Muscle layer of duodenum (tissue), 2 donors: ENCODE measurements around the gene CST6.
"Not testable (repeated sequence)": the region's sequence is repeated elsewhere in the genome, so short reads cannot be mapped to it uniquely, and the experiment has no call there.

Experiments used
- H3K27ac ChIP-seq: one replicate; pipeline ENCODE4 v1.7.0; 2013; ENCODE audit warnings: mild to moderate bottlenecking, low read length
- H3K27me3 ChIP-seq: one replicate; pipeline ENCODE4 v1.7.0; 2013; ENCODE audit warnings: low read depth, mild to moderate bottlenecking, control low read depth, low read length
- H3K36me3 ChIP-seq, 2 donors: one replicate each; pipeline ENCODE4 v1.7.0; 2013; ENCODE audit warnings: low read length in 2 of 2, control low read depth in 1 of 2, mild to moderate bottlenecking in 1 of 2; ENCODE audit not compliant: insufficient read depth in 2 of 2, control insufficient read depth in 1 of 2
- H3K4me1 ChIP-seq, 2 donors: one replicate each; pipeline ENCODE4 v1.7.0; 2013; ENCODE audit warnings: low read length in 2 of 2, mild to moderate bottlenecking in 2 of 2, control low read depth in 1 of 2, moderate library complexity in 1 of 2; ENCODE audit not compliant: insufficient read depth in 2 of 2, control insufficient read depth in 1 of 2
- H3K4me3 ChIP-seq, 2 donors: one replicate each; pipeline ENCODE4 v1.7.0; 2013; ENCODE audit warnings: low read length in 2 of 2, low read depth in 1 of 2, mild to moderate bottlenecking in 1 of 2
- H3K9me3 ChIP-seq, 2 donors: one replicate each; pipeline ENCODE4 v1.7.0; 2013; ENCODE audit warnings: low read length in 2 of 2, control low read depth in 1 of 2, mild to moderate bottlenecking in 1 of 2; ENCODE audit not compliant: control insufficient read depth in 1 of 2
- donor health status: healthy.

The CST6 gene

GRCh38 chr11:66008095-66008467, 3.7 kb upstream of the CST6 start:
- Histone ChIP-seq H3K4me3 (no peak overlapping the region), H3K36me3 (peaks cover 12 to 17% of the 10 kb centered on the region in 2 donors), H3K27ac (no peak overlapping the region), H3K4me1 (peaks cover 4 to 10% of the 10 kb centered on the region in 2 donors), H3K9me3 (no peaks in the 10 kb centered on the region), H3K27me3 (peaks cover 4% of the 10 kb centered on the region)

- Histone ChIP-seq H3K27me3 (peaks cover 10% of the 10 kb centered on the region), H3K4me3 (no peak overlapping the region), H3K27ac (no peak overlapping the region), H3K4me1 (peaks cover 0 to 4% of the 10 kb centered on the region in 2 donors), H3K36me3 (peaks cover 12 to 17% of the 10 kb centered on the region in 2 donors), H3K9me3 (no peaks in the 10 kb centered on the region)
These were observed 3.2 kb upstream of the CST6 start for GRCh38 chr11:66008468-66009101.

DNA sequence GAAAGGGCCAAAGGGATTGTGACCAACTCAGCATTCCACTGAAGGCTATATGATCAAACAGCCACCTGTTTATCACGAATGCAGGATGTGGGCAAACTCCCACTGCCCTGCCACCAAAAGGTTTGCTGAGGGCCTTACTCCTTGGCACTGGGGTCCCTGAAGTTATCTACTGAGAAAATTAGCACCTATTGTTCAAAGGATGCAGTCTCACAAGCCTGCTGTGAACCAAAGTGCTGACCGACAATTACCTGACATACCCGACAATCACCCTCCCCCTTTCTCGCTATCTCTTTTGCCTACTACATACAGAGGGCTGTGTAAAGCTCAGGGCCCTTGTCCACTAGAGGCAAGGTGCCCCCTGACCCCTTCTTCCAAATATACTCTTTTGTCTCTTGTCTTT, 1.8 kb upstream of the CST6 start:
- H3K4me1 ChIP-seq, result not testable (repeated sequence)
- H3K27me3 ChIP-seq, result peaks cover 12% of the 10 kb centered on the region

DNA sequence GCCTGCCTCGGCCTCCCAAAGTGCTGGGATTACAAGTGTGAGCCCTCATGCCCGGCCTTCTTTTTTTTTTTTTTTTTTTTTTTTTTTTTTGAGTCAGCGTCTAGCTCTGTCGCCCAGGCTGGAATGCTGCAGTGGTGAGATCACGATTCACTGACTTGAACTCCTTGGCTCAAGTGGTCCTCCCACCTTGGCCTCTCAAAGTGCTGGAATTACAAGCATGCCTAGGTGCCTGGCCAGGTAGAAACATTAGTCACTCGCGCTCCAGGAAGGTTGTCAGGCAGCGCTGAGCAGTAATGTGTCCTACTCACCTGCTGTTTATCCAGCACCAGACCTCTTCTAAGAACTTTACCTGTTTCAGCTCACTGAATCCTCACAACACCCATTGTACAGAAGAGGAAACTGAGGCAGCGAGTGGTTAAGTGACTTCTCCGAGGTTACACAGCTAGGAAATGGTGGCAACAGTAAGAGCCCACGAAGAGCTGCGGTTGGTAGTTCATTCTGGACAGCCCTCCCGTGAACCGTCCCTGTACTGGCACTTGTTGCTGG, 496 bp upstream of the CST6 start:
- peaks cover 12% of the 10 kb centered on the region for H3K27me3 ChIP-seq
- peaks cover 0 to 4% of the 10 kb centered on the region in 2 donors for H3K4me1 ChIP-seq
- peak overlapping the region in 1 of 2 donors; percentile 50 for H3K4me3 ChIP-seq
- H3K9me3 ChIP-seq, result no peaks in the 10 kb centered on the region
- H3K36me3 ChIP-seq, result no peaks in the 10 kb centered on the region
- no peak overlapping the region for H3K27ac ChIP-seq

More for the DNA sequence above, 1.8 kb upstream of the CST6 start:
- H3K4me3 ChIP-seq, H3K36me3 ChIP-seq, H3K9me3 ChIP-seq, H3K27ac ChIP-seq: not testable (repeated sequence)

DNA sequence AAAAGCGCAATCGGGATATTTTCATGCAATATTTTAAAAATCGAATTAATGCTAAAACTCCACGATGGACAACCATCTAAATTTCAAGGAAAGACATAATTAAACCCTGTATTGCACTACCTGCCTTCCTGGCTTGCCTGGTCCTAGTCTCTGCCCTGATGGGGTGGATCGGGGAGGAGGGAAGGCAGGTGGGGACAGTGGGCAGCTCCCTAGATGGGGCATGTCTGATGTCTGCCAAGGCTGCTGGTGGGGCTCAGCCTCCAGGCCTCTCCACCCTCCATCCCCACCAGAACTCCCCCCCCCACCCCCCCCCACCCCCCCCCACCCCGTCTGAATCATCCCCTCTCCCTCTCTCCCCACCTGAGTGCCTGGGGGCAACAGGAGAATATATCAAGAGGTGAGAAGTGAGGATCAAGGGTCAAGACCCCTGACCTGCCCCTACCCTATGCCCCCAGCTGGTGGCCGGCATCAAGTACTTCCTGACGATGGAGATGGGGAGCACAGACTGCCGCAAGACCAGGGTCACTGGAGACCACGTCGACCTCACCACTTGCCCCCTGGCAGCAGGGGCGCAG, 650 bp downstream of the CST6 start:
- no peaks in the 10 kb centered on the region for H3K9me3 ChIP-seq
- peaks cover 12% of the 10 kb centered on the region for H3K27me3 ChIP-seq
- H3K4me1 ChIP-seq, result peaks cover 0 to 4% of the 10 kb centered on the region in 2 donors
- H3K27ac ChIP-seq, result no peak overlapping the region
- H3K36me3 ChIP-seq, result no peaks in the 10 kb centered on the region
- H3K4me3 ChIP-seq, result peak overlapping the region in 1 of 2 donors; percentile 50

GRCh38 chr11:66012946-66013761, 1.3 kb downstream of the CST6 start:
- Histone ChIP-seq H3K36me3 (no peaks in the 10 kb centered on the region), H3K4me3 (no peak overlapping the region), H3K27ac (no peak overlapping the region), H3K9me3 (no peaks in the 10 kb centered on the region), H3K27me3 (peaks cover 12% of the 10 kb centered on the region), H3K4me1 (peaks cover 0 to 4% of the 10 kb centered on the region in 2 donors)

DNA sequence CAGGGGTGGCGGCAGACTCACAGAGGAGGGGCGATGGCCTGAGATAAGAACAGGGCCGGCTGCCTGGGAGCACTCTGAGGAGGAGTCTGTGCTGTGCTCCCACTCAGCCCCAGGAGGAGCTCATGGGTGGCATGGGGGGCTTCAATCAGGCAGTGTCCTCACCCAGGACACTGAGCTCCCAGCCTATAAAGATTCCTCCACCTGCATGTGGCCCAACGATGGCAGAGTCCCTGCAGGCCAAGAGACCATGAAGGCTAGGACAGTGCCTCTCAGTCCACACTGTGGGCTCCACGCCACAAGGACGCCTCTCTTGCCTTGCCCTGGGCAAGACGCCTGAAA, 1.9 kb downstream of the CST6 start:
- Histone ChIP-seq H3K4me3 (no peak overlapping the region), H3K4me1 (peaks cover 0 to 4% of the 10 kb centered on the region in 2 donors), H3K9me3 (no peaks in the 10 kb centered on the region), H3K27ac (no peak overlapping the region), H3K27me3 (peaks cover 12% of the 10 kb centered on the region), H3K36me3 (no peaks in the 10 kb centered on the region)

DNA sequence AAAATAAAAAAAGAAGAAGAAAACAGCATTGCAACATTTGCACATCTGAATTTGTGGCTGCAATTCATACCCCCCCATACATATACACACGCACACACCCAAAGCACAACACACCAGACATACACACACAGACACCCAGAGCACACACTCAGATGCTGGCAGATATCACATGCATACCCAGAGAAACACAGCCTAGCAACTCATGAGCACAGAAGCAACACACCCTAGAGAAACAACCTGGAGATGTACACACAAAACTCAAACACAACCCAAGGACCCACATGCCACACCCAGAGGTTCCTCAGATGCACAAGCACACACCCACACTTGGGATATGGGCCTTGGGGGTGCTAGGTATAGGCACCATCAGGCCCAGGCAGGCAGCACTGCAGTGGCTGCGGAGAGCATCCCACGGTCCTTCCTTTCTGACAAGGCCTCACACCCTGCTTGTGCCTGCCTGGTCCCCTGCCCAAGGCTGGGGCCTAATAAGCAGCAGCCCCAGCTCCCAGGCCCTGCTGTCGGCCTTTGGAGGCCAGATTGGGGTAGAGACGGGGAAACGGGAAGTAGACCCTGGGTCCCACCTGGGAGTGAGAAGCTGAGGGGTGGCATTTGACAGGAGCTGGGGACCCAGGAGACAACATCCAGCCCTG, 3.1 kb downstream of the CST6 start:
- H3K27ac ChIP-seq, result no peak overlapping the region
- H3K27me3 ChIP-seq, result peaks cover 12% of the 10 kb centered on the region
- H3K36me3 ChIP-seq, result no peaks in the 10 kb centered on the region
- H3K4me1 ChIP-seq, result peaks cover 0 to 4% of the 10 kb centered on the region in 2 donors
- H3K4me3 ChIP-seq, result no peak overlapping the region
- H3K9me3 ChIP-seq, result no peaks in the 10 kb centered on the region

DNA sequence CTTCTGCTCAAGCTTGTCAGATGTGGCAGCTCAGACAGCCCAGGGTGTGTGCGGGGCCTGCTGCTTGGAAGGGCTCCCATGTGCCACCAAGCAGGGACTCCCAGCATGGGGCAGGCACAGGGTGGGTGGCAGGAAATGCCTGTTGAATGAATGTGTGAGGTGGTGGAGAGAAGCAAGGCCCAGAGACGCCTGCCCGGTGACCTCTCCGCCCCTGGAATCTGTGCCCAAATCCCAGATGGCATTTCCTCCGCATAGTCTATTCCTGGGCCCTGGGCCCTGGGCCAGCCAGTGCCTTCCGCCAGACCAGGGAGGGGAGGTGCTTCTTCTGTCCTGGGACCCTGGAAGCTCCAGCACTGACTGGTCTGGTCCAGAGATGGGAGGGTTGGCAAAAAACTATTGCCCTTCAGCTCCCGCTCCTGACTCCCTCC, 3.7 kb downstream of the CST6 start:
- Histone ChIP-seq H3K9me3 (no peaks in the 10 kb centered on the region), H3K27ac (no peak overlapping the region), H3K27me3 (peaks cover 12% of the 10 kb centered on the region), H3K36me3 (no peaks in the 10 kb centered on the region), H3K4me1 (peaks cover 0 to 4% of the 10 kb centered on the region in 2 donors), H3K4me3 (no peak overlapping the region)

GRCh38 chr11:66015936-66016792, 4.4 kb downstream of the CST6 start:
- Histone ChIP-seq H3K4me1 (peaks cover 0 to 4% of the 10 kb centered on the region in 2 donors), H3K36me3 (no peaks in the 10 kb centered on the region), H3K9me3 (no peaks in the 10 kb centered on the region), H3K27ac (no peak overlapping the region), H3K27me3 (peaks cover 12% of the 10 kb centered on the region), H3K4me3 (no peak overlapping the region)
